OCI-LY3 (cell line): ENCODE measurements around the gene VSNL1.

Source experiments
- H2AFZ ChIP-seq: fragments of 200-600, 300-600 bp; shearing (Covaris generic); 2 replicates; pipeline ENCODE4 v1.6.0; 2014; ENCODE audit warnings: antibody characterized with exemption, low read depth, low read length
- H3K27ac ChIP-seq: fragments of 200-600, 300-600 bp; sonication (generic); 2 replicates; pipeline ENCODE4 v1.5.1; 2014; ENCODE audit warnings: mild to moderate bottlenecking, low read length, moderate library complexity, mixed read lengths
- H3K27me3 ChIP-seq: fragments of 200-600, 300-600 bp; sonication (generic); 2 replicates; pipeline ENCODE4 v1.6.1; 2014; ENCODE audit warnings: low read depth, low read length, mixed read lengths
- H3K36me3 ChIP-seq: fragments of 200-600, 300-600 bp; sonication (generic); replicated peaks from 2 replicates; pipeline ENCODE3; 2014; ENCODE audit warnings: low read depth, low read length, mixed read lengths
- H3K4me1 ChIP-seq: fragments of 300-600, 200-600 bp; sonication (generic); 2 replicates; pipeline ENCODE4 v1.6.1; 2014; ENCODE audit warnings: low read length, mixed read lengths
- H3K4me2 ChIP-seq: fragments of 200-600, 300-600 bp; sonication (generic); 2 replicates; pipeline ENCODE4 v1.6.1; 2014; ENCODE audit warnings: low read length, mixed read lengths
- H3K4me3 ChIP-seq: fragments of 300-600, 200-600 bp; sonication (generic); 2 replicates; pipeline ENCODE4 v1.5.1; 2014; ENCODE audit warnings: antibody characterized with exemption, mild to moderate bottlenecking, low read length, moderate library complexity
- H3K79me2 ChIP-seq: fragments of 300-600, 200-600 bp; shearing (Covaris generic); 2 replicates; pipeline ENCODE4 v1.6.1; 2014; ENCODE audit warnings: mild to moderate bottlenecking, low read length, mixed read lengths
- H3K9ac ChIP-seq: fragments of 300-600, 200-600 bp; shearing (Covaris generic); 2 replicates; pipeline ENCODE4 v1.6.0; 2014; ENCODE audit warnings: mild to moderate bottlenecking, low read length, moderate library complexity
- H3K9me3 ChIP-seq: fragments of 200-600, 300-600 bp; shearing (Covaris generic); 2 replicates; pipeline ENCODE4 v1.6.1; 2014; ENCODE audit warnings: low read length, mixed read lengths; ENCODE audit not compliant: insufficient read depth
- H4K20me1 ChIP-seq: fragments of 200-600, 300-600 bp; sonication (generic); 2 replicates; pipeline ENCODE4 v1.6.1; 2016; ENCODE audit warnings: low read length, mixed read lengths; ENCODE audit not compliant: insufficient read depth
- EZH2phosphoT487 ChIP-seq: fragments of 200-600 bp; shearing (Covaris generic); IDR thresholded peaks from 2 replicates; pipeline ENCODE4 v1.6.1; 2018; ENCODE audit warnings: antibody characterized with exemption, mixed run types, low read depth
- TF ChIP-seq, protein P1 (sequence below): fragments of 200-600, 300-600 bp; sonication (generic); IDR thresholded peaks from 2 replicates; pipeline ENCODE4 v1.5.1; 2014; ENCODE audit warnings: antibody characterized with exemption, low read length, low read depth

Gene VSNL1

DNA sequence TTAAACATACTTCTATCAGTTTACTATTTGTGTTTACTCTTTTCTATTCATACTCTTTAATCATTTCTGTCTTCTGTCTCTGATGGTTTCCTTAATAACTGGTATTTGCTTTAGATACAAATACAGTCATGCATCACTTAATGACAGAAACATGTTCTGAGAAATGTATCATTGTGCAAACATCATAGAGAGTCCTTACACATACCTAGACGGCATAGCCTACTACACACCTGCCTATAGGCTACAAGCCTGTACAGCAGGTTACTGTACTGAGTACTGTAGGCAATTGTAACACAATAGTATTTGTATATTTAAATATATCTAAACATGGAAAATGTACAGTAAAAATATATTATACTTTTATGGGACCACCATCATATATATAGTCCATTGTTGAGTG is 36.3 kb downstream of the VSNL1 start:
- Histone ChIP-seq H3K27me3 (no peaks in the 10 kb centered on the region), H3K9ac (no peak overlapping the region), H4K20me1 (no peaks in the 10 kb centered on the region), H3K36me3 (no peaks in the 10 kb centered on the region), H2AFZ (no peak overlapping the region), H3K27ac (no peak overlapping the region), H3K79me2 (no peaks in the 10 kb centered on the region), H3K9me3 (no peaks in the 10 kb centered on the region), H3K4me1 (peaks cover 63% of the 10 kb centered on the region), H3K4me3 (no peak overlapping the region), H3K4me2 (no peak overlapping the region)
- TF ChIP-seq, protein P1, sequence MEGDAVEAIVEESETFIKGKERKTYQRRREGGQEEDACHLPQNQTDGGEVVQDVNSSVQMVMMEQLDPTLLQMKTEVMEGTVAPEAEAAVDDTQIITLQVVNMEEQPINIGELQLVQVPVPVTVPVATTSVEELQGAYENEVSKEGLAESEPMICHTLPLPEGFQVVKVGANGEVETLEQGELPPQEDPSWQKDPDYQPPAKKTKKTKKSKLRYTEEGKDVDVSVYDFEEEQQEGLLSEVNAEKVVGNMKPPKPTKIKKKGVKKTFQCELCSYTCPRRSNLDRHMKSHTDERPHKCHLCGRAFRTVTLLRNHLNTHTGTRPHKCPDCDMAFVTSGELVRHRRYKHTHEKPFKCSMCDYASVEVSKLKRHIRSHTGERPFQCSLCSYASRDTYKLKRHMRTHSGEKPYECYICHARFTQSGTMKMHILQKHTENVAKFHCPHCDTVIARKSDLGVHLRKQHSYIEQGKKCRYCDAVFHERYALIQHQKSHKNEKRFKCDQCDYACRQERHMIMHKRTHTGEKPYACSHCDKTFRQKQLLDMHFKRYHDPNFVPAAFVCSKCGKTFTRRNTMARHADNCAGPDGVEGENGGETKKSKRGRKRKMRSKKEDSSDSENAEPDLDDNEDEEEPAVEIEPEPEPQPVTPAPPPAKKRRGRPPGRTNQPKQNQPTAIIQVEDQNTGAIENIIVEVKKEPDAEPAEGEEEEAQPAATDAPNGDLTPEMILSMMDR = no peak
- TF ChIP-seq EZH2phosphoT487 = no peak

DNA sequence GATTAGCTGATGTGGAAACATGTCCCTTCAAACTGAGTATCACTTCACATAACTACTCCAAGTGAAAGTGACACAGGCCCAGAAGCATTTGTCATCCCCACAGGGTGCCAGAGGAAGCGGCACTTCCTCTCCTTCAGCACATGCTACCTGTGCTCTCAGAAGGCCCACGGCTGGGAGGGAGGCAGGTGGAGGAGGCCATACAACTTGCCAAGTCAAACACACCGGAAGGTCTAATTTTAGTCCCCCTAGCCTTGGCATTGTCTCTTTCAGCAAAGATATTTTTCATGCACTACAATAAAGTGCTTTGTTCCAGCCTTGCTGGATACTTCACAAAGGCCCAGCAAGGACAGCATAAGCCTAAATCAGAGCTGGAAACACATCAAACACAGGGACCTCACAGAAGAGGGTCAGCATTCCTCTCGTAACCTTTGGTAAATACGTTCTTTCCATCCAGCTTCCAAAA is 38.0 kb downstream of the VSNL1 start:
- peak overlapping the region; percentile 79 for H3K27ac ChIP-seq

DNA sequence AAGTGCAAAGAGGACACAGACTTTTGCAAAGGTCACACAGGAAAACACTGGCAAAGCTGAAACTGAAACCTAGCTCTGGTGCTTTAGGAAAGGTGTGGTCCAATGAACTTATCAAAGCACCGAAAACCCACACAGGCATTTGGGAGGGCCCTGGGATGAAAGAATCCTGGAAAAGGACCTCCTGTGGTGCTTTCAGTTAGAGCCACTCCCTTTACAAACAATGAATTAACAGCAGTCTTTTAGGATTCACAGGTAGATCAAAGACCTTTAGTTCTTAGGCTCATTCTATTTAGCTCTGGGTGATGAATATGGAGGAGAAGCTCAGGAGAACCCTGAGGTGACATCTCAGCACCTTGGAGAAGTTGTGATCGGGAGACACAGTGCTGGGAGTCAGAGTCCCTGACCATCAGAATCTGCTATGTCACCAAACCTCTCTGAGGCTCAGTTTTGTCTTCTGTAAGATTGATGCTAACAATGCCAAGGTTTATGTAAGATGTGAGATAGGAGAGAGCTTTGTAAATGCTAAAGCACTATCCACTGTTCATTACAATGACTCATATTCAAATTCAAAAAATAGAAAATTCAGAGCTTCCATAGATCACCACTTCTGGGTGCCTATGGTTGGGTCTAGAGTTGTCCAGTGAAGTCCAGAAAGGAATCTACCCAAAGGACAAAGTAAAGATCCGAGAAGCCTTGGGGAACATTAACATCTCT is 39.3 kb downstream of the VSNL1 start:
- peak overlapping the region; percentile 7; the same call in 1 of the 2 replicates for H3K4me3 ChIP-seq
- no peaks in the 10 kb centered on the region for H3K36me3 ChIP-seq
- no peaks in the 10 kb centered on the region for H3K27me3 ChIP-seq
- no peaks in the 10 kb centered on the region for H3K9me3 ChIP-seq
- no peak for TF ChIP-seq EZH2phosphoT487
- TF ChIP-seq, protein P1 = no peak
- no peaks in the 10 kb centered on the region for H4K20me1 ChIP-seq
- peaks cover 59% of the 10 kb centered on the region for H3K4me1 ChIP-seq
- H3K9ac ChIP-seq = peak overlapping the region; percentile 23; the same call in 1 of the 2 replicates
- H2AFZ ChIP-seq = peak overlapping the region; percentile 37; the same call in 1 of the 2 replicates
- H3K79me2 ChIP-seq = no peaks in the 10 kb centered on the region
- peak overlapping the region; percentile 79 for H3K27ac ChIP-seq
- peak overlapping the region; percentile 50 for H3K4me2 ChIP-seq

More for the DNA sequence above, 38.0 kb downstream of the VSNL1 start:
- Histone ChIP-seq H3K79me2 (no peaks in the 10 kb centered on the region), H3K4me1 (peaks cover 62% of the 10 kb centered on the region), H3K4me3 (no peak overlapping the region; the same call in 1 of the 2 replicates), H3K36me3 (no peaks in the 10 kb centered on the region), H3K27me3 (no peaks in the 10 kb centered on the region), H3K9me3 (no peaks in the 10 kb centered on the region), H4K20me1 (no peaks in the 10 kb centered on the region), H2AFZ (peak overlapping the region; percentile 23; the same call in 1 of the 2 replicates), H3K4me2 (peak overlapping the region; percentile 43), H3K9ac (peak overlapping the region; percentile 42; the same call in 1 of the 2 replicates)
- TF ChIP-seq, protein P1 = no peak
- no peak for TF ChIP-seq EZH2phosphoT487

DNA sequence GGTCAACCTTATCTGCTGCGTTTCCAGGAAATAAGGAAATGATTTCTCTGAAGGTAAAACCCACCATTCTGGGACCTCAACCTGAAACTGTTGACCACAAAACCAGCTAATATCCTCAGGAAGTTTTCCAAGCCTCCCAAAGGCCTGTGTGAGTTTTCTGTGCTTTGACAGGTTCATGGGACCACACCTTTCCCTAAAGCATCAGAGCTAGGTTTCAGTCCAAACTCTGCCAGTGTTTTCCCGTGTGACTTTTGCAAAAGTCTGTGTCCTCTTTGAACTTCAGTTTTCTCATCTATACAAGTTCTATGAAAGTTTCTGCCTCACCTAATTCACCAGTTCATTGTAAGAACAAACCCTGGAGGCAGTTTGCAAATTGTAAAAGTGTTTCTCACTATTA is 39.8 kb downstream of the VSNL1 start:
- Histone ChIP-seq H2AFZ (no peak overlapping the region), H3K4me1 (peaks cover 64% of the 10 kb centered on the region), H3K27ac (peak overlapping the region; percentile 79; the same call in 1 of the 2 replicates), H3K79me2 (no peaks in the 10 kb centered on the region), H3K9me3 (no peaks in the 10 kb centered on the region), H3K36me3 (no peaks in the 10 kb centered on the region), H3K27me3 (no peaks in the 10 kb centered on the region), H3K4me3 (no peak overlapping the region), H3K9ac (no peak overlapping the region), H4K20me1 (no peaks in the 10 kb centered on the region), H3K4me2 (peak overlapping the region; percentile 50; the same call in 1 of the 2 replicates)
- no peak for TF ChIP-seq EZH2phosphoT487
- TF ChIP-seq, protein P1 = no peak
